Breast epithelium (tissue), 3 donors: ENCODE measurements around the gene NOMO2.
"Not testable (repeated sequence)": the region's sequence is repeated elsewhere in the genome, so short reads cannot be mapped to it uniquely, and the experiment has no call there.

Experiments used
- CTCF ChIP-seq, 3 donors: fragments of 450-650 bp; IDR thresholded peaks; one replicate each; pipeline ENCODE4 v1.5.1; 2016 to 2017; ENCODE audit warnings: antibody characterized with exemption in 3 of 3, mild to moderate bottlenecking in 3 of 3, moderate library complexity in 3 of 3
- POLR2AphosphoS5 ChIP-seq, 3 donors: sonication (generic); formaldehyde crosslinking; IDR thresholded peaks; one replicate each; pipeline ENCODE4 v1.6.1; 2017; ENCODE audit warnings: antibody characterized with exemption in 3 of 3

- not testable (repeated sequence) for TF ChIP-seq CTCF, POLR2AphosphoS5 (IDR thresholded peaks at IDR 0.05)
These were observed 30.0 kb upstream of the NOMO2 start for GRCh38 chr16:18591908-18592307.
